EH (cell line): ENCODE results near the gene GPR34.
"Not testable (repeated sequence)": the region's sequence is repeated elsewhere in the genome, so short reads cannot be mapped to it uniquely, and the experiment has no call there.

Experiments
- DNase-seq: peaks from one replicate; pipeline ENCODE4 v3.0.0-alpha.2; 2015; ENCODE audit warnings: low read depth

Gene GPR34, protein sequence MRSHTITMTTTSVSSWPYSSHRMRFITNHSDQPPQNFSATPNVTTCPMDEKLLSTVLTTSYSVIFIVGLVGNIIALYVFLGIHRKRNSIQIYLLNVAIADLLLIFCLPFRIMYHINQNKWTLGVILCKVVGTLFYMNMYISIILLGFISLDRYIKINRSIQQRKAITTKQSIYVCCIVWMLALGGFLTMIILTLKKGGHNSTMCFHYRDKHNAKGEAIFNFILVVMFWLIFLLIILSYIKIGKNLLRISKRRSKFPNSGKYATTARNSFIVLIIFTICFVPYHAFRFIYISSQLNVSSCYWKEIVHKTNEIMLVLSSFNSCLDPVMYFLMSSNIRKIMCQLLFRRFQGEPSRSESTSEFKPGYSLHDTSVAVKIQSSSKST

DNA sequence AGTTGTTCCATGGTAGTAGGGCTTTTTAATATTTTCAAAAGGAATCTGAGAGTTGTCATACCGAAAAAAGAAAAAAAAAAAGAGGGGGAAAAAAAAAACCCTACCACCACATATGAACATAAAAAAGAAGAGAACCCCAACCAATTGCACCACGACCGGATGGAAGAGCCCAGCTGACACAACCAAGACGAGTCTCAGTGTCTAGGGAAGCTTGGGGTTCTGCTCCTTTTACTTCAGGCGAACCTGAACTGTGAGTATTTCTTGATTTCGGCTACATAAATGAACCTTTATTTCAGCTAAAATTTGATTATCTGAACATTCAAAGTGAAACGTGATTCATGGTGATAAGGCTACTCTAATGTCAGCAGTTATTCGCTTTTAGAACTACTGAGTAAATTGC lies at the start of gene GPR34:
Gene GPR34, plus strand, starts transcription at position 139 of the 400 bp plus-strand sequence. CDS start 6,661 bp downstream, outside the sequence.
- no peak for DNase-seq

DNA sequence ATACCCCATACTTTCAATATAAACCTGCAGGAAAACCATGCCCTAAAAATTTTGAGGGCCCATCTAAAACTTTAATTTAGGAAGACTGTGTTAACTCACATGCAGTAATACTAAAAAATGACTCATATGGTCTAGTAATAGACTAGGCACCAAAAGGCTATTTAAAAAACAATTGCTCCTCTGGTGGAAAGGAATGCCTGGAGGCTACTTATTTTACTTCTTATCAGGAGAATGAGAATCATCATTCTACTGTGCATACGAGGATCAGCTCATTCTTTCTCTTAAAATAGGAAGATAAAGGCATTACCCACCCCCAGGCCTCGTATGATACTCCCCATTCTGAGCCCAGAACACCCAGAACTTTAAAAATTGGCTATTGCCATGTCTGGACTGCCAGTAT lies 42.6 kb upstream of the GPR34 start:
- DNase-seq: peak; percentile 40

DNA sequence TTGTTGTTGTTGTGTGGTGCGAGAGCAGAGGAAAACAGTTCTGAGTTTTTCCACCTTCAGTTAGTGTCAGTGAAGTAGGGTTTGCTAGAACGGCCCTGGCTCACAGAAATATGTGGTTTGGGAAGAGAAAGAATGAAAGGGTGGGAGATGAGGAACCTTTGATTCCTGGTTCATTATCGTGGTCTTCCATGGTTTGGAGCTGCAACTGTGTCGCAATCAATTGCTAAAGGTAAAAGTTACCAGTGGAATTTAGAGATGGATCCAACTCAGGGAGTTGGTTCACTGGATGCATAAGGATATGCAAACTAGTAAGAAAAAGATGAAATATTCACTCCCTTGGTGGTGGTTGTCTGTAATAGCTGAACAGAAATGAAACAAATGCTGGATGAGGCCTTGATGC lies 35.6 kb upstream of the GPR34 start:
- no peak for DNase-seq

DNA sequence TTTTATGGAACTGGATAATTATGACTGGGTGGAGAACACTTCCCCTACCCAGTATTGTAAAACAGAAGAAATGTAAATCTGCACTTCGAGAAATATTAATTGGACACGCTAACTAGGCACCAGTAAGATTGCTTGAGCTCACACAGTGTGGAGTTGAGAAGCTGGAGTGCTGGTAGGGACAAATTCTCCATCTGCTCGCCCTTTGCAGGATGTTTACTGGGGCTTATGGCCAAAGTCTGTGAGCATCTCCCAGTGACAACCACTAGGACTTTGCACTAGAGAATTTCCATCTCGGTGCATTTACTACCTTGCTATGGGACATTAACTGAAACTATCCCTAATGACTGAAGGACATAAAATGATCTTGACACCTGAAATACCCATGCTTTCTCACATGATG lies 33.7 kb upstream of the GPR34 start:
- no peak for DNase-seq

GRCh38 chrX:41655631-41656030 lies 33.1 kb upstream of the GPR34 start:
- peak; percentile 19 for DNase-seq

GRCh38 chrX:41661366-41662095 lies 27.2 kb upstream of the GPR34 start:
- DNase-seq: peak; percentile 37

- no peak for DNase-seq
Measured at GRCh38 chrX:41664375-41664901, 24.3 kb upstream of the GPR34 start.

DNA sequence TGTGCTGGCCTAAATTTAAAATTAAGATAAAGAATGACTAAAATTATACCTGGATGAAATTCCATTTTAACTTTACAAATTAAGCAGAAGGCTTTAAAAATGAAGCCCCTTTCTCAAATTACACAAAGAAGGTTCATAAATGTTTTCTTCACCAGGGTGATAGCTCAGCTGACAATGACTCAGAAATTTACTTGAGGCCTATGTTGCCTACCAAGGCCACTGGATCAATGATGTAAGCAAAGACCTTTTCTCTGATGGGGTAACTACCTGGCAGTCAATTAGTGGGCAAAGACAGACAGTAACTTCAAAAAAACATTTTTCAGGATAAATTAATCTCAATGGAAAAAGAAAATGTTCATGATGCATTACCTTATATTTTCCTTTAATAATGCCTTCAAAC lies 23.9 kb upstream of the GPR34 start:
- no peak for DNase-seq

DNA sequence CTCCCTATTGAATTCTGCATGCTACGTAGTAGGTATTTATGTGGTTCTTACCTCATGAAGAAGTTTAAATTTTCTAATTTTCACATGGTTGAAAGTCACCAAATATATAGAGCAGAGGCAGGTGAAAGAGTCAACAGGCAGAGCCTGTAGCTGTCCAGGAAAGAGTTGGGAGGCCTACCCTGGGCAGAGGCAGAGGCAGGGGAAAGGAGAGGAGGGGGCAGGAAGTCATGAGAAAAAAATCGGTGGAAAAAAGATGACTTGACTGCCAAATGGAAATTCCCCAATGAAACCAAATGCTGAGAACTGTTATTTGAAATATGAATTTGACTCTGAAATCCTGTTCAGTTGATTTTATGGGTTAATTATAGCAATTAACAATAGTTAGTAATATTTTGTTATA lies 23.1 kb upstream of the GPR34 start:
- DNase-seq: no peak

DNA sequence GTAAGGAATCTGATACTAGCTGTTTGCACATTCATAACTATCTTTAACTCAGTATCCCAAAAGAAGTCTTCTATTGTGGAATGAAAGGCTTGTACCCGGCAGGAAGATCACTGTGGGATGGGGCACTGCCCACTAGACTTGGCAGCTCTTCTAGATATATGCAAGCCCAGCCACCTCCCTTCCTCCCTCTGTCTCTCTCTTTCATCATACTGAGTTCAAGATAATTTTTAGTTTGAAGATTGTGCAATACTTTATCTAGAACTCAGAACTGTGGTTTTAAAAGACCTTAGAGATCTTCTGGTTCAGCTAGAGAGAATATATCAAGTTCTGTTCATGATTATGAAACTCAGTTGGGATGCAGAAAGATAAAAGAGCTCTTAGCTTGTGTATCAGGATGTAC lies 22.5 kb upstream of the GPR34 start:
- peak; percentile 25 for DNase-seq

DNA sequence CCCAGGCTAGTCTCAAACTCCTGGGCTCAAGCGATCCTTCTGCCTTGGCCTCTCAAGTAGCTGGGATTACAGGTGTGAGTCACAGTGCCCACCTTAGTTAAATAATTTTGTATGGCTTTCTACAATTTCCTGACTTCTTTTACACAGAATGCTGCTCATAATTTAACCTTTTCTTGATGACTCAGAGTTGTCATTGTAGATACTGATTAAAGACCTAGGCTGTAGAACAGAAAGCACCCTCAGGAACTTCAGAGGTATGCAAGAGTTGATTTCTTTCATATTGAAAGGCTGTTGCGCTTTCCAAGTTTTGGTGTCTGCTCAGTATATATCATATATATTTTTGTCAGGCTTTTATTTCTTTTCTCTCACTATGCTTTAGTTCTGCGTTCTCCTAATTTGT lies 21.1 kb upstream of the GPR34 start:
- no peak for DNase-seq

GRCh38 chrX:41670112-41670511 lies 18.7 kb upstream of the GPR34 start:
- DNase-seq: peak; percentile 21

- no peak for DNase-seq
Measured at GRCh38 chrX:41671082-41671481, 17.7 kb upstream of the GPR34 start.

DNA sequence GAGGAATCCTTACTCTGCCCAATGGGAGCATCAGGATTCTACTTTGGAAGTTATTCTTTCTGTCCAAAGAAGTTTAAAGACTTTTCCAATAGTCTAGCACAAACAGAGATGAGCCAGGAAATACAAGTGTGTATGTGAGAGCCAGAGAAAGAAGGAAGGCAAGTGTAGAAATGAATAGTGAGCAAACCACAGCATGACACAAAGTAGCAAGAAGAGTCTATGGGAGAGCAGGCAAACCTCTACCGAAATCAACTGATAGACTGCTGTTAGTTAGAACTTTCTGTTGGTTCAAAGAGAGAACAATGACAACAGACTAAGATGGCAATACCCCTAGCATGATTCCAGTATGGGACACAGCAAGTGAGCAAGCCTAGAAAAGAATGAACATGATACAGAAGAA lies 16.1 kb upstream of the GPR34 start:
- no peak for DNase-seq

DNA sequence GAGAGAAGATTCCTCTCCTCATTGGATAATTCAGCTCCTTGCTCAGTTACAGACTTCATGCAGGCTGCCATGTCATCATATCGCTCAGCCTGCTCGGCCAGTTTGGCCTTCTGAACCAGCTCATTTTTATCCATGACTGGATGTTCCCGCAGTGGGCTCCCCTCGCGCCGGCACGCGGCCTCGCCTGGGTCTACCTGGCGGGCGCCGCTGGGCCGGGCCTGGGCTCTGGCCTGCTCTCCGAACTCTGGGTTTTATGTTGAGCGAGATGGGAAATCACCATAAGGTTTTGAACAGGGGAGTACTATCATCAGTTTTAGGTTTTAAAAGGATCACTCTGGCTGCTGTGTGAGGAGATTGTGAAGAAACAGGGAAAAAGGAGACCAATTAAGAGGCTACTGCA lies 12.4 kb upstream of the GPR34 start:
- not testable (repeated sequence) for DNase-seq

DNA sequence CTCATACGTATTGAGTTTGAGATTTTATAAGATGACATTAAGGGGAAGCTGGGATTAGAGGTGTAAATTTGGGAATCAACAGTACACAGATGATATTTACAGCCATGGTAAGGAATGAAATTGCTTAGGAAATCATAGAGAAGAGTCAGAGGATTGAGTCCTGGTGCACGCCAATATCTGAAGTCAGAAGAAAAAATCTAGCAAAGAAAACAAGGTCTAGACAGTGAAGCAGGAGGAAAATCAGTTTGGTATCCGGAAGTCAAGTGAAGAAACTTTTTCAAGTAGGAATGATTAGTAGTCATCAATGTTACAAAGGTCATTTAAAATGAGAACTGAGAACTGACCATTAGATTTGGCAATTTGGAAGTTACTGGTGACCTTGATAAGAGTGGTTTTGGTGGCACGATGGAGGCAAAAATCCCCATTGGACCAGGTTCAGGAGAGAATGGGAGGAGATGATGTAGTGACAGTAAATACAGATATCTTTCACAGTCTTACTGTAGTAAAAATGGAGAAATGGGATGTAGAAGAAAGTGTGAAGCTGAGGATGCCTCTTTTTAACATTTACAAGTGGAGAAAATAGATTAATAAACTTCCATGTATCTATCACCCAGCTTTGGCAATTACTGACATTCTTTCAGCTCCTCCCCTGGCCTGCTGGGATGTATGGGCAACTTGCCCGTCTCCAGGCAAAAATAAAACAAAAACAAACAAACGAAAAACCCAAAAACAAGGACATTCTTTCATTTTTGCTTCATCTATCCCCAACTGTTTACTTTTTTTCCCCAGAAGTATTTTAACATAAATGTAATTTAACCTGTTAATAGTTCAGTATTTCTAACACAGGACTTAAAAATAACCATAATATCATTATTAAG lies 11.4 kb upstream of the GPR34 start:
- peak; percentile 22 for DNase-seq

GRCh38 chrX:41684138-41684537 lies 4.6 kb upstream of the GPR34 start:
- peak; percentile 32 for DNase-seq

GRCh38 chrX:41684940-41685339 lies 3.8 kb upstream of the GPR34 start:
- no peak for DNase-seq

- DNase-seq: no peak
Measured at GRCh38 chrX:41686788-41687187, 2.0 kb upstream of the GPR34 start.

DNA sequence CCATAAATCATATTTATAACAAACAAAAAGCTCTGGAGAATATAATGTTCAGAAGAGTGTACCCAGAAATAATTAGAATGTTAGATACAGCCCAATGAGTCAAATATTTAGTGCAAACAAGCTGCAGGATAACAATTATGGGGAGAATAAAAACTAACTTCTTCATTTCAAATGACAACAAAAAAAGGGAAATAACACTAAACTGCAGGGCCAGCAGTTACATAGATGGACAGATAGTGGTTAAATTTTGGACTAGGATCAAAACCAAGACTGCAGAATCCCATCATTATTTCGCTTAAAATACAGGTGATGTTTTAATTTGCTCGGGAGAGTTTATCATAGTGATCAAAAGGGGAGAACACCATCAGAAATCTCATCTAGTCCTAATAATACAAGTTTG lies 617 bp upstream of the GPR34 start:
- DNase-seq: no peak

GRCh38 chrX:41689711-41690110 lies 938 bp downstream of the GPR34 start:
- no peak for DNase-seq

DNA sequence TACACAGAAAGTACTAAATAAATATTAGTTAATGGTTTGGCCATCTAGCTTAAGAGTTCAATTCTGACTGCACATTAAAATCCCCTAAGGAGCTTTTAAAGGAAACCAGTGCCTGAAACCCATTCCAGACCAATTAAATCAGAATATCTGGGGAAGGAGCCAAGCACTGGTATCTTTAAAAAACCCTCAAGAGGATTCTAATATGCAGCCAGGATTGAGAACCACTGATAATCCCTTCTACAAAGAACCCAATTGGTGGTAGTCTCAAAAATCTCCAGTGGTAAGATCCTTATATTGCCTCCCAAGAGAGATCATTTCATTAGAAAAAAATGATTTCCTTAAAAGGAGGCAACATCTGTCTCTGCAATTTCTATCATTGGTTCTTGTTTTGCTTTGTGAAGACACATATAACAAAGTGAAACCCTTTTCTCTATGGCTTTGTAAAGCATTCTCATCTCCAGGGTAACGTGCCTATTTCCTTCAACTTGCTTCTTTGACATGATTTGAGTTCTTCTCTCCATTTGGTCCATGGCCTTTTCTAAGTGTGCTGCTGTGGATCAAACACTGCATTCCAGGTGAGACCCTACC lies 3.5 kb downstream of the GPR34 start:
- DNase-seq: peak; percentile 64
